Stimulated activated CD4-positive, alpha-beta T cell treated with anti-CD3 and anti-CD28 coated beads, Interleukin-1b, Interleukin-23, amount 100 ng/mL, for 48 hours (primary cell): ENCODE results near the gene PLPPR3.

Experiments
- DNase-seq: peaks from one replicate; pipeline ENCODE4 v3.0.0-alpha.2; 2020

Gene PLPPR3

GRCh38 chr19:806815-807421, 14.8 kb downstream of the PLPPR3 start:
- DNase-seq, result no peak

- no peak for DNase-seq
Observed at GRCh38 chr19:805600-806550, 15.9 kb downstream of the PLPPR3 start.

DNA sequence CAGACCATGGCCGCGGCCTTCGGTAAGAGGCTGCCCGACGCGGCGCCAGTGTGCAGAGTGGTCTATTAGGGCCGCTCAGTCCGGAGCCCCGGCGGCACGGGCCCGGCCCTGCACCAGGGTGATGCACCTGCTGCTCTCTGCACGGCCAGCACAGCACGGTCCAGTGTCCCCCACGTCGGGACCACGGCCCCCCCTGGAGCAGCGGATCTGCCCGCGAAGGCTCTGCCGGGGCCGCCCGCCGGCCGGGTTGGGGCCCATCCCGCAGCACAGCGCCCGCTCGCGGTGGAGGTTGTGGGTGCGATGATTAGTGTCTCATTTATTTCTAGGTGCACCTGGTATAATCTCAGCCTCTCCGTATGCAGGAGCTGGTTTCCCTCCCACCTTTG, 16.6 kb downstream of the PLPPR3 start:
- DNase-seq, result no peak

- no peak for DNase-seq
Observed at GRCh38 chr19:804419-805165, 17.2 kb downstream of the PLPPR3 start.

- no peak for DNase-seq
Observed at GRCh38 chr19:803686-804418, 17.9 kb downstream of the PLPPR3 start.

GRCh38 chr19:803099-803561, 18.6 kb downstream of the PLPPR3 start:
- DNase-seq, result no peak

DNA sequence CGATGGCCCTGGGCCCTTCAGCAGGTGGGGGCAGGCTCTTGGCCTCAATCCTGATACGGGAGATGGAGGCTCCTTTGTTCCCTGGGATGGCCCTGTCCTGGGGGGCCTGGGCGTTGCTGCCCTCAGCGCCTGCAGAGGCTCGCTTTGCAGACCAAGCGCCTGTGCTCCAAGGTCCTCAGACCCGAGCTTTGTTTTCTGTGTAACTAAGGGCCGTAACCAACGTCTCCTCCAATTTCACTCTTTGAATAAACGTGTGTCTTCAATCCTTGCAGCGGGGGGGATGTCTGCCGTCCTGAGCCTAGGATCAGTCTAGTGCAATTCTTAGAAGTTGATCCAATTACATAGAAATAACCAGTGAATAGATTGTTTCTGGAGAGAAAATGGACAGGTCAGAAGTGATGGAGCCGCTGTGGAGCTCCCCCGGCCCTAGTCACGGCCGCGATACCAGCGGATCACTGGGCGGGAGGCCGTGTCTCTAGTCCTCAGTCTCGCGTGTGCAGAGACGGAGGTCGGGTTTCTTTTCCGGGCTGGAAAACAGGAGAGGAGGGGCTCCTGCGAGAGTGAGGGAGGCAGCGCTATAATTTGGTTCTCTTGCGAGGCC, 19.2 kb downstream of the PLPPR3 start:
- DNase-seq, result no peak

DNA sequence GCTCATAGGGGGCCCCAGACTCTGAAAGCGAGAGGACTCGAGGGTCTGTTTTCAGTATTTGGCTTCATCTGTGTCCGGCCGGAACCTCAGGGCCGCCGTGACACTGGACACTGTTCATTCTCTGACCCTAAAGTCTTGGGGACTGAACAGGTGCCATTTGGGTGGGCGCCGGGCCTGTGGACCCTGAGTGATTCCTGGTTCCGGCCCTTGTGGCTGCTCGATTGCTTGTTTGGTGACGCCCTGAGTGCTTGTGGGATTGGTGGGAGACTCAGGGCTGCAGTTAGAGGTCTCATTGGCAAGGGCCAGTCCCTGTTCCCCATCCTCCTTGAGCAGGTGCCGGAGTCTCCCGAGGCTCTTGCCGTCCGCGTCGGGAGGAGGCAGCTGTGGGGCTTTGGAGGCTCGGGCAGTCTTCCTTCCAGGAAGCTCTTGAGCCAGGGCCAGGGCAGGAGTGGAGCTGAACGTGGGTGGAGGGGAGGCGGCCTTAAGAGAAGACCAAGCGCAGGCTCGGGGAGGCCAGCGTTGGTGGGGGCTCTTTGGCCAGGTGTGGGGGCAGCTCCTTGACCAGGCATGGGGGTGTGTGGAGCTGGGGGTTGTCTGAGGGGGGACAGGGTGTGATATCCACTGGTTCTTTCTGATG, 19.8 kb downstream of the PLPPR3 start:
- DNase-seq, result no peak

GRCh38 chr19:801030-801860, 20.5 kb downstream of the PLPPR3 start:
- no peak for DNase-seq

GRCh38 chr19:800360-801029, 21.3 kb downstream of the PLPPR3 start:
- DNase-seq, result no peak

GRCh38 chr19:799076-799881, 22.5 kb downstream of the PLPPR3 start:
- DNase-seq, result no peak

DNA sequence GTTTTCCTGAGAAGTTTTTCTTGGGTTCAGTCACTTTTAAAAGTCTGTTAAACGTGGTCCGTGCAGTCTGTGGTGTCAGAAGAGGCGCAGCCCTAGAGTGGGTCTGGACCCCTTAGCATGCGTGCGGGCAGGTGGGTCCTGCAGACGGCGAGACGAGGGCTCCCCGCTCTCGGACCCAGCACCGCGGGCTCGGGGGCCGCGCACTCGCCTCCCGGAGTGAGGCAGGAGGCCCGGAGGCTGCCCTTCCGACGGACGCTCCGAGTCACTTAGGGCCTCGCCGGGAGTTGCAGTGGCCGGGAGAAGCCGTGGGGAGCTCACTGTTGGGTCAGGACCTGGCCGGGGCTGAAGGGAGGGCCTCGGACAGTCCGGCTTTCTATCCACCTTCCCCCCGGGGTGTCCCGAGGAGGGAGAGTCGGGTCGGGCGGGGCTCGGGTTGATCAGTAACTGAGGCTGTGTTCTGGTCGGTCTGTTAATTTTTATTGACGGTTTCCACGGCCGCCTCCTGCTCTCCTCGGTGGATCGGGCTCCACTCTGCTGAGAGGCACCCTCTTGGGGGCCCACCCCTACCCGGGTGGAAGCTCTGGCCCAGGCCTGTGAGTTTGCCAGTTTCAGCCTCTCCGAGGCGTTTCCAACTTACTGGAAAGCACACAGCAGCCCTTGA, 23.2 kb downstream of the PLPPR3 start:
- DNase-seq, result no peak

DNA sequence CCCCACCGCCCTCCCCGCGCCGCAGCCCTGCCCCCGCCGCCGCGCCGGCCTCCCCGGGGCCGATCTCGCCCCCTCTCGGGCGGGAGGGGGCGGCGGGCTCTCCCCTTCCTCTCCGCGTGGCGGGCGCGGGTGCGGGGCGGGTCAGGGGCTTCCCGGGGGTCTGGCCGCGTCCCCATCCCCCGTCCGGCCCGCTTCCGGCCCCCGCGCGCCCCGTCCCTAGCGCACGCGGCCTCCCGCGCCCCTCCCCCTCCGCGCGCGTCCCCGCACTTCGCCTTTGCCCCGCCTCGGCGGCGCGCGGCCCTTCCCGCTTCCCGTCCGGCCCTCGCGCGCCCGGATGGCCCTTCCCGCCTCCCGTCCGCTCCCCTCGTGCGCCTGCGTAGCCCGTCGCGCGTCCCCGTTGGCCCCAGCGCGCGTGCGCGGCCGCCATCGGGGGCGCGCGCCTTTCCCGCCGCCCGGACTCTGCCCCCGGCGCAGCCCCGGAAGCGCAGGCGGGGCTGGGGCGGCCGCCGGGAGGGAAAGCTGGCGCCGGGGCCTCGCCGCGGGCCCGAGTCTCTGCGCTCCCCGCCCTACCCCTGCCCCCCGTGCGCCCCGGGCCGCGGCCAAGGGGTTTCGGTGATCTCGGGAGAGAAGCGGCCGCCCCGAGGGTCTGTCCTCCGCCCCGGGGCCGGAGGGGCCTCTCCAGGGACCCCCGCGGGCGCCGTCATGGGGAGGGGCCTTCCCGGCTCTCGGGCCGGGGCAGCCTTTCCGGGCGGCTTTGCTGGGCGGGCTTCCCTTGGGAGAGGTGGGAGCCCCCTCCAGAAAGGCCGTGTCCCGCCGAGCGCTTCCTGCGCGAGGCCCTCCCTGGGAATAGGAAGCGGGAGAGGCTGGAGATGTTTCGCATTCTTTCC, 24.0 kb downstream of the PLPPR3 start:
- DNase-seq, result peak; percentile 90

DNA sequence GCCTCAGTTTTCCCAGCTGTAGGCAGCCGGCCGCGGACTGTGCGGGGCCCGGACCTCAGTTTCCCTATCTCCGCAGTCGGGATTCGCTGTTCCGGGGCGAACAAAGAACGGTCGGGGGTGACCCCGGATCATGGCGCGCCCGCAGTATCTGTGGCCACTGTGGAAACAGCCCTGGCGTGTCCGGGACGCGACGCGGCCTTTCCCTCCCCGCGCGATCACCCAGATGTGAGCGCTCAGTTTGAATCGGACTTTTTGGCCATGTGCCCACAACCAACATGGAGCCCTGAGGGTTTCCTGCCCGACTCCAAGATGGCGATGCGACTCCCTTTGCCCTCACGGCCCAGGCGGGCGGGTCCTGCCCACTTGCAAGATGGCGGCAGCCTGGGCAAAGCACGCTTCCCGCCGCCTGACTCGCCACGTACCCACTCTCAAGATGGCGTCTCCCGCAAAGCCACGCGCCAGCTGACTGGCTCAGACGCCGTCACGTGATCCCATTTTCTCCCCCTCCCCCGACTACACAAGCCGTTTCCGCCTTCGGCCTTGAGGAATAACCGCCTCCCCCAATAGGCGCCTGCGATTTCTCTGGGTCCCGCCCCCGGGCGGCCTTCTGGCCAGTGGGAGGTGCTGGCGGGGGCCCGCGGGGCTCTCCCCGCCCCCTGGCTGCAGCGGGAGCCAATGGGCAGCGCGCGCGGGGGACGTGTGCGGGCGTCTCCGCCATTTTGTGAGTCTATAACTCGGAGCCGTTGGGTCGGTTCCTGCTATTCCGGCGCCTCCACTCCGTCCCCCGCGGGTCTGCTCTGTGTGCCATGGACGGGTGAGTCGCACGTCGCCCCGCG, 24.8 kb downstream of the PLPPR3 start, which contains the start of gene PTBP1:
Gene PTBP1, plus strand, starts transcription at position 761 of the 836 bp plus-strand sequence. Its CDS starts 46 bp downstream, at position 807.
- peak; percentile 100 for DNase-seq

- no peak for DNase-seq
Observed at GRCh38 chr19:795691-796581, 25.8 kb downstream of the PLPPR3 start.
